A172 (cell line): Measurements from ENCODE around the gene OR7A17. TPM values are rescaled to one million over a fixed set of nuclear protein-coding genes. Genes with fewer than 3 reads are reported as not detected.
A peak's percentile ranks its signal among the peaks of the same experiment; 100 is the strongest.

Source experiments
- DNase-seq: peaks from one replicate; pipeline ENCODE4 v3.0.0-alpha.2; 2015; ENCODE audit warnings: low spot score
- total RNA-seq: library from RNA; depleted of rRNA; stranded (reverse); fragments of >200 nt; shearing (Covaris generic); gene quantifications from 2 replicates; pipeline ENCODE4 v1.2.3, GENCODE V29; 2014; rRNA removed

Gene OR7A17
- total RNA-seq, result not detected in 2 replicates

GRCh38 chr19:14886032-14886431 lies at the start of gene OR7A17:
TSS of gene OR7A17 (minus strand) at chr19:14886132. CDS start at chr19:14881355, 4,777 bp downstream.
- no peak for DNase-seq

DNA sequence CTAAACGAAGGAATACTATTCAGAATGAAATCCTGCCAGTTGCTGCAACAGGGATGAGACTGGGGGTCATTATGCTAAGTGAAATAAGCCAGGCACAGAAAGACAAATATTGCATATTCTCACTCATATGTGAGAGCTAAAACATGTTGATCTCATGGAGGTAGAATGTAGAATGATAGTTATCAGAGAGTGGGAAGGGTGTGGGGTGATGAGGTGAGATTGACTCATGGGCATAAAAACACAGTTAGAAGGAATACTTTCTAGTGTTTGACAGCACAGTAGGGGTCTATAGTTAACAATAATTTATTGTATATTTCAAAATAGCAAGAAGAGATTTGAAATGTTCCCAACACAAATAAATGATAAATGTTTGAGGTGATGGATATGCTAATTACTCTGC lies 47.6 kb upstream of the OR7A17 start:
- no peak for DNase-seq

GRCh38 chr19:14916848-14917247 lies 30.9 kb upstream of the OR7A17 start:
- DNase-seq, result no peak

GRCh38 chr19:14915116-14915515 lies 29.2 kb upstream of the OR7A17 start:
- DNase-seq, result no peak

- DNase-seq, result no peak
These were observed 20.8 kb upstream of the OR7A17 start for GRCh38 chr19:14906711-14907110.

DNA sequence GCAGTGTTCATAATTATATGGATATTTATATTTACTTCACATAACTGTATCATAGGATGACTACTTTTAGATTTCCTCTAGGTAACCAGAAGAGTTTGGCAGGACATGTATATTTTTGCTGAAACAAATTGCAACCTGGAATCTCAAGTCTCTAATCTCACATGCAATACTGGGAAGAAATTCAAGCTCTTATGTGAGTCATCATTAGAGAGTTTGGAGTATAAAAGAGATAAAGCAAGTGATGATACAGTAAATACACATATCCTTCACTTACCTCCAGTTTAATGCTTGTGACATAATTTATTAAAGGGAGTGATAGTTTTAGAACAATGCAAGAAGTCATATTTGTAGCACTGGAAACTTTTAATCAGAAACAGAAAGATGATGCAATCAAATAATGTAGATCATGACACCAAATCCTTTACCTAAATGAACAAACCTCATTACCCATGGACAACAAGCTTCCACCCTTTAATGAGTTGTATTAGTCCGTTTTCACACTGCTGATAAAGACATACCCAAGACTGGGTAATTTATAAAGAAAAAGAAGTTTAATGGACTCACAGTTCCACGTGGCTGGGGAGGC lies 15.8 kb upstream of the OR7A17 start:
- DNase-seq, result no peak

DNA sequence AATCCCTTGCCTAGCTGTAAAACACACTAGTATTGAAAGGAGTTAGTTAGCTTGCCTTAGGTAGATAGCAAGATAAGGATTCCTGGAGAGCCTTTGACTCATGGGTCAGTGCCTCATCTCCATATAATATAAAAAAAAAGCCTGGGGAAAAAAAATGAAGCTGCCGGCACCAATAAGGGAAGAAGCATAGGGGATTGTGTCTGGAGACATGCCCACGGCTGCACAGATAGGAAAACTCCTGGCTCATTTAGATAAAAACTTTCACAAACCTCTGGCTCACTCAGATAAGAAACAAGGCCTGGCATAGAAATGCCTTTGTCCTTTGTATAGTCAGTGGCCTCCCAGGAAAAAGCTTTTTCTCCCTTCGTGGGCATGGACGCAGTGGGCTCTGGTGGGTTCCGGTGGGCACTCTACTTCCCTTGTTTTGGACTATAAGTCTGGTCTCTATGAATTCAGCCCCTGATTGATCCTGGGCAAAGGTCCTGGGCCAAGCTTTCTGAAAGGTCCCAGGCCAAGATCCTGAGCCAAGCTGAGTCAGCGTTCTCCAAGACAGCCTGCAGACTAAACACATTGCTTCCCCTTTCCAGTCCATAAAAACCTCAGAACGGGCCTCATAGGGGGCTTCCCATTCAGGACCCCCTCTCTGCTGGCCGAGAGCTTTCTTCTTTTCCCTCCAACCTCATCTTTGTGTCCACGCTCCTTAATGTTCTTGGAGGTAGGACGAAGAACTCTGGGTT lies 4.9 kb upstream of the OR7A17 start:
- DNase-seq, result no peak

- DNase-seq, result no peak
These were observed 4.2 kb upstream of the OR7A17 start for GRCh38 chr19:14889994-14890642.

DNA sequence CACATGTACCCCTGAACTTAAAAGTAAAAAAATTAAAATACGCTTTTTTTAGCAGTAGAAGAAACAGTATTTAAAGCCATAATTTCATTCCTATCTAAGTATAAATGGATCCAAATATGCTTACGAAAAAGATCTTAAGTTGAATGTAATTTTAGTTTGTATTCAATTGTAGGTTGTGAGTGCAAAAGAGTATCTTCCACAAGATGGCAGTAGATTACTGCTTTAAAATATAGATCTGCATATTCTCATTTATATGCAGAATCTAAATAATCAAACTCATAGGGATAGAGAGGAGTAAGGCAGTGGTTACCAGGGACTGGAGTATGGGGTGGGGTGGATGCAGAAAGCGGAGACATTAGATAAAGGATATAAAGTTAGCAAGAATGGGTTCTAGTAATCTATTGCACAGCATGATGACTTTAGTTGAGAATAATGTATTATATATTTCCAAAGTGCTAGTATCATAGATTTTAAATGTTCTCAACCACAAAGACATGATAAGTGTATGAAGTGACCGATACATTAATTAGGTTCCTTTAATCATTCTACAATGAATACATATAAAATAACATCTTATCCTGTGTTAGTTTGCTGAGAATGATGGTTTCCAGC lies 14.2 kb downstream of the OR7A17 start:
- peak; percentile 19 for DNase-seq

- DNase-seq, result no peak
These were observed 17.4 kb downstream of the OR7A17 start for GRCh38 chr19:14868497-14868896.

GRCh38 chr19:14848822-14849221 lies 37.1 kb downstream of the OR7A17 start, which contains the start of gene OR7A10:
TSS of gene OR7A10 (minus strand) at chr19:14848922. CDS start at chr19:14841877, 7,045 bp downstream.
- DNase-seq, result no peak

DNA sequence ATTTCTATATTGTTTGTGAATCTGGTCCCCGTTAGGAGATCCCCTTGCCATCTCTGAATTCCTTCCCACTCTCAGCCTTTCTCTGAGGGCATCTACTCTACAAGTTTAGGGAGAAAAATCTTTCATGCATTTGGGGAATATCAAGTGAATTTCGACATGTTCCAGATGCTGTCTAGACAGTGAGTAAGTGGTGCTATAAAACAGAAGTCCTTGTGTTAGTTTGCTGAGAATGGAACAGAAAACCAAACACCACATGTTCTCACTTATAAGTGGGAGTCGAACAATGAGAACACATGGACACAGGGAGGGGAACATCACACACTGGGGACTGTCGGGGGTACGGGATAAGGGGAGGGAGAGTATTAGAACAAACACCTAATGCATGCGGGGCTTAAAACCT lies 42.4 kb downstream of the OR7A17 start:
- DNase-seq, result no peak

GRCh38 chr19:14843169-14843568 lies 42.8 kb downstream of the OR7A17 start:
- no peak for DNase-seq

DNA sequence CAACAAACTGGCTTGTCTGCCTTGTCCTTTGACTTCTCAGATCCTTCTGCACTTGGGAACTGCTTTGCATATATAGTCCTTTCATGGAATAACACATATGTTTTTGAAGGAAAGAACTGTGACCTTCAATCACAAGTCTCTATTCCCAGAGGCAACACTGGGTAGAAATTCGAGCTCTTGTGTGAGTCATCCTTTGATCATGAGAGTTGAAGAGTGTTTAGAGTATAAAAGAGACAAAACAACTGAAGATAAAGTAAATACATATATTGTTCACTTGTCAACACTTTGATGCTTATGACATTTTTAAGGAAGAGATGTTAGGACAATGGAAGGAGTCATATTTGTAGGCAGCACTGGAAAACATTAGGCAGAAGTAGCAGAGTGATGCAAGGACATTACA lies 45.7 kb downstream of the OR7A17 start:
- DNase-seq, result no peak

GRCh38 chr19:14837391-14837790 lies 48.5 kb downstream of the OR7A17 start:
- no peak for DNase-seq

DNA sequence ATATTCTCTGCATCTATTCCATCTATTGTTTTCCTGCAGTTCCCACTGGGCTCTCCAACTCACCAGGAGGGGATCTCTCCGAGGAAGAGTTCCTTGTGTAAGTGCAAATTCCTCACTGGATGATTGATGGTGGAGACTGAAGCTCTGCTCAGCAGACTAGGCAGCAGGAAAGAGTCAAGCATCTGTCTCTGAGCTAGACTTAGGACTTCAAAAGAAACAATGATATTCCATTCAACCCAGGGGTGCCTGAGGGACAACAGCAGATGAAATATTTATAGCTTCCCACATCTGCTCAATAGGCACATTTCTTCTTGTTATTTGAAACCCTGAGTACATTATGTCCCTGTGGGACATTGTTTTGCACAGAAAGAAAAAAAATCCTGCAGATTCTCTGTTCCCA lies 50.9 kb downstream of the OR7A17 start, which contains the start of the genes OR7A5 and OR7C1:
Gene OR7A5 (minus strand): TSS at position 175 of the 400 bp plus-strand sequence. CDS start 6,944 bp downstream, outside the sequence.
Gene OR7C1 (minus strand): TSS at position 175 of the 400 bp plus-strand sequence. CDS start 35,049 bp downstream, outside the sequence.
- no peak for DNase-seq

DNA sequence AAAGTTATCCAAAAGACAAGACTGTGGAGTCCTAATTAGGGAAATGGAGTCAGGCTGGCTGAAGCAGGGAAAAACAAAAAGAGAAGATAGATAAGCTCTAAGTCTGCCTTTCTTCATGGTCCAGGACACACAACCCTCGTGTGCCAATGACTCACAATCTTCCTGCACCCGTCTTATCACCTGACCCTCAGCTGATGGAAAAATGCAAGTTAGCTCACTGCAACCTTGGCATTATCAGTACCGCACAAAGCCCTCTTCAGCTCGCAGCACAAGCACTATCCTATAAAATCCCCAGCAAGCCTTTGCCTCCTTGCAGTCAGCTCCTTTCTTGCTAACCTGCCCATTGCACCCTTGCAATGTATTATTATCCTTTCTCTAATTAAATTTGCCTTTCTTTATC lies 55.2 kb downstream of the OR7A17 start:
- peak; percentile 46 for DNase-seq

Other genes starting within 250 kb of the OR7A17 start
- not detected in 2 replicates for gene ADGRE3, start 211.3 kb downstream of the OR7A17 start, total RNA-seq
- 11.7 and 15.4 TPM in 2 replicates for gene ZNF333, start 196.1 kb downstream of the OR7A17 start, total RNA-seq
- 0.02 and 0.10 TPM in 2 replicates for gene ADGRE2, start 107.6 kb downstream of the OR7A17 start, total RNA-seq
- gene OR7A5, start 50.9 kb downstream of the OR7A17 start, total RNA-seq, result not detected in 2 replicates
- not detected in 2 replicates for gene OR7C1, start 50.9 kb downstream of the OR7A17 start, total RNA-seq
- gene OR7A10, start 37.2 kb downstream of the OR7A17 start, total RNA-seq, result not detected in 2 replicates
- gene OR7C2, start 55.4 kb upstream of the OR7A17 start, total RNA-seq, result not detected in 2 replicates
- not detected in 2 replicates for gene SLC1A6, start 93.7 kb upstream of the OR7A17 start, total RNA-seq
- gene CASP14, start 163.3 kb upstream of the OR7A17 start, total RNA-seq, result not detected in 2 replicates
- not detected in 2 replicates for gene OR1I1, start 196.1 kb upstream of the OR7A17 start, total RNA-seq
- gene SYDE1, start 221.3 kb upstream of the OR7A17 start, total RNA-seq, result 61.6 and 65.7 TPM in 2 replicates